ENCODE measurements around the gene SCUBE1.

Gene SCUBE1

DNA sequence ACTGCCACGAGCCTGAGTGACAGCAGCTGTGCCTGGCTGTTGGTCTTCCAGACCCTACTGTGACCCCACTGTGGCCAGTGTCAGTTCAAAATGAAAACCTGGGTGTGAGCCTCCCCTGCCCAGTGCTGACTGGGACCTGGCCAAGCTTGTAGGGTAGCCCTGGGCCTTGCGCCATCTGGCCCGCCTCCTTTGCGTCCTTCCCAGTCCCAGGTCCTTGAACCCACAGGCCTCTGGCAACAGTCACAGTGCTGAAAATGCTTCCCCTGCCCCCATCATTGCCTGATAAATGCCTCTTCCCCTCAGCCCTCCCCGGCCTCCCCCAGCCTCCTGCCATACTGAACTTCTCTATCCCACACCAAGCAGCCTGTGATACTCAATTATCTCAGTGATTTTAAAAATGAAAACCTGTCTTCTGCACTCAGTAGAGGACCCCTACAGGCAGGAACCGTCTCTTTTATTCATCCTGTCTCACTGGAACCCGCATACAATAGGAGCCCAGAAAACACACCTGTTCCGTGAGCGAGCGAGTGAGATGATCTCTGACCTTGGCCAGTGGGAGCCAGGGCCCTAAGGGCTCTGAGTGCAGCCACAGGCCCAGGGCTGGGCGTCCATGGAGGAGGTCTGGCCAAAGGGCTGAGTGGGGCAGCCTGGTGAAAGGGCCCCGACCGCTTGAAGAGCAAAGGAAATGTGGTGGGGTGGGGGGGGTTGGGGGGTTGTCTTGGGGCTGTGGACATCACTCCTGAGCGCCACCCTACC lies 106.6 kb downstream of the SCUBE1 start:
- H3K27ac ChIP-seq (ENCODE audit: low read length), result no peak overlapping the region
- H3K9me3 ChIP-seq (ENCODE audit: insufficient read depth, low read depth, low read length), result no peaks in the 10 kb centered on the region
- no peaks in the 10 kb centered on the region for H3K27me3 ChIP-seq (ENCODE audit: insufficient read depth, low read length)
- H3K4me1 ChIP-seq (ENCODE audit: insufficient read depth, low read length), result no peaks in the 10 kb centered on the region
- H3K36me3 ChIP-seq (ENCODE audit: insufficient read depth, low read depth, low read length), result no peaks in the 10 kb centered on the region
- no peak overlapping the region for H3K4me3 ChIP-seq (ENCODE audit: low read length)
- H3K9ac ChIP-seq (ENCODE audit: low read depth, low read length), result no peak overlapping the region

DNA sequence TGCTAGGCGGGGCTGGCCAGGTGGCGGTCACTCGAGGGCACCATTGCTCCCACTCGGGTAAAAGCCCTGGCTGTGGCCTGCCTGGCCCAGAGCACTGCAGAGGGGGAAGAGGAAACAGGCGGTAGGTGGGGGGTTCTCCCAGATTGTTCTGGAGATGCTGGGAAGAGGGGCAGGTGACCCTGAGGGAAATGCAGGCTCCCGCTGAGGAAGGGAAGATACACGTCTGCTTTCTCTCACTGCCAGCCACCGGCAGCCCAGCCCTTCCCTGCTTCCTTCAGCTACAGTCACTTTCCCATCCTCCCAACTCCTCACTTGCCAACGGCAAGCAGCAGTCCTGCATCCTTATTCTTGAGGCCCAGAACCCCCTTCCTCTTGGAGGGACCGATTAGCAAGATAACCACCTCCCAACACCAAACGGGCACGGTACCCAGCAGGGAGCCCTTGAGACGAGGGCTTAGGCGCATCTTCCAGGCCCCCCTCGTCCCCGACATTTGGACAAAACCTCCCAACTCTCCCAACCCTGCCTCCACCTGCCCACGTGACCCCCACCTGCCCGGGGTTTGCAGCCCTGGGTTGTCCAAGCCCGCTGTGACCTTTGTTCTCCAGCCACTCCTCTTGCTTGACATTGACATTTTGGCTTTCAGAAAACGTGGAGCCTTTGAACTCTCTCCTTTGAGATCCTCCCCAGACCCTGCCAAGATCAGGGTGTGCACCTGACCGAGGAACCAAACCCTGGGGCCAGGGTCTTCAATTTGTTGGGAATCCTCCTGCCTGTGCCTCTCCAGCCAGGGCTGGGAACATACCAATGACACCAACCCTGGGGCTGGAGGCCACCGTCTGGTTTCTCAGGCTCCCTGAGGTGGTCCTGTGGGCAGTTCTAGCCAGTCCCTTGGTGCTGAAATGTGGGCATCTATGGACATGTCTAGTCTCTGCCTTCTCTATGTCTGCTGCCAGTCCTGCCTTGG lies 107.4 kb downstream of the SCUBE1 start:
- H3K27me3 ChIP-seq (ENCODE audit: insufficient read depth, low read length), result no peaks in the 10 kb centered on the region
- no peaks in the 10 kb centered on the region for H3K4me1 ChIP-seq (ENCODE audit: insufficient read depth, low read length)
- H3K4me3 ChIP-seq (ENCODE audit: low read length), result no peak overlapping the region
- H3K36me3 ChIP-seq (ENCODE audit: insufficient read depth, low read depth, low read length), result no peaks in the 10 kb centered on the region
- no peaks in the 10 kb centered on the region for H3K9me3 ChIP-seq (ENCODE audit: insufficient read depth, low read depth, low read length)
- no peak overlapping the region for H3K27ac ChIP-seq (ENCODE audit: low read length)
- no peak overlapping the region for H3K9ac ChIP-seq (ENCODE audit: low read depth, low read length)

GRCh38 chr22:43234264-43234988 lies 108.7 kb downstream of the SCUBE1 start:
- Histone ChIP-seq H3K27ac (ENCODE audit: low read length) (no peak overlapping the region), H3K4me3 (ENCODE audit: low read length) (no peak overlapping the region), H3K9me3 (ENCODE audit: insufficient read depth, low read depth, low read length) (no peaks in the 10 kb centered on the region), H3K36me3 (ENCODE audit: insufficient read depth, low read depth, low read length) (no peaks in the 10 kb centered on the region), H3K4me1 (ENCODE audit: insufficient read depth, low read length) (no peaks in the 10 kb centered on the region), H3K9ac (ENCODE audit: low read depth, low read length) (no peak overlapping the region), H3K27me3 (ENCODE audit: insufficient read depth, low read length) (no peaks in the 10 kb centered on the region)

DNA sequence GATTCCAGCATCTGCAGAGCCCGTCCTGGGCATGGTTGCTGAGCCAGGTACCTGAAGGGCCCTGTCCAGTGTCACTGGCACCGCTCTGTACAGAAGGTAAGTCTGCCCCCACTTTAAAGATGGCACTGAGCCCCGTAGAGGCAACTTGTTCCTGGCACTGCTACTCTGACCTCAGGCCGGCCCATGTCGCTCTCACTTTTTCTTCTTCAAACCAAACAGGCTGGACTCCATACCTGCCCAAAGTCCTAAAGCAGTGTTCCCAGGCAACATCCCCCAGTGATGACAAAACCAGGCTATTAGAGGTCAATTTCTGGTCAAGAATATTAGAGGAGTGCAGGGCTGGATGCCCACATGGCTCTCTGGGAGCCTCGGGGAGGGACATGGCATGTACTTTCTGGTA lies 109.6 kb downstream of the SCUBE1 start:
- no peaks in the 10 kb centered on the region for H3K36me3 ChIP-seq (ENCODE audit: insufficient read depth, low read depth, low read length)
- no peaks in the 10 kb centered on the region for H3K9me3 ChIP-seq (ENCODE audit: insufficient read depth, low read depth, low read length)
- no peak overlapping the region for H3K27ac ChIP-seq (ENCODE audit: low read length)
- H3K4me1 ChIP-seq (ENCODE audit: insufficient read depth, low read length), result no peaks in the 10 kb centered on the region
- no peaks in the 10 kb centered on the region for H3K27me3 ChIP-seq (ENCODE audit: insufficient read depth, low read length)
- H3K9ac ChIP-seq (ENCODE audit: low read depth, low read length), result no peak overlapping the region
- H3K4me3 ChIP-seq (ENCODE audit: low read length), result no peak overlapping the region

DNA sequence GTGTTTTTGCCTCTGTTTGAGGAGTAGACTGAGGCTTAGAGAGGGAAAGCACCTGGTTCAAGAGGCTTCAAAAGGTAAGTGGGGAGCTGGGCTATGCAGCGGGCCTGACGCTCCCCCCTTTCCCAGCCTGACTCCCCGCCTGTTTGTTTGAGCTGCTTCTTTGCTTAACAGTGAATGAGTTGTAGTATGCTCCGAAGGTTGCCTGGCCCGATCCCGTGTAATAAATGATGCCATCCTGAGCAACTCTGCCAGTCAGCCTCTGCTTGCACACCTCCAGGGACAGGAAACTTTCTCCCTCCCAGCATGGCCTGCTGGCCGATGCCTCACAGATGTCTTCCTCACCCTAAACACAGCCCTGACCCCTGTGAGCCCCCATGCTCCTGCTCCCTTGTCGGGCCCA lies 110.7 kb downstream of the SCUBE1 start:
- H3K27me3 ChIP-seq (ENCODE audit: insufficient read depth, low read length), result no peaks in the 10 kb centered on the region
- H3K9ac ChIP-seq (ENCODE audit: low read depth, low read length), result no peak overlapping the region
- H3K27ac ChIP-seq (ENCODE audit: low read length), result no peak overlapping the region
- no peak overlapping the region for H3K4me3 ChIP-seq (ENCODE audit: low read length)
- H3K36me3 ChIP-seq (ENCODE audit: insufficient read depth, low read depth, low read length), result no peaks in the 10 kb centered on the region
- H3K4me1 ChIP-seq (ENCODE audit: insufficient read depth, low read length), result no peaks in the 10 kb centered on the region
- no peaks in the 10 kb centered on the region for H3K9me3 ChIP-seq (ENCODE audit: insufficient read depth, low read depth, low read length)

DNA sequence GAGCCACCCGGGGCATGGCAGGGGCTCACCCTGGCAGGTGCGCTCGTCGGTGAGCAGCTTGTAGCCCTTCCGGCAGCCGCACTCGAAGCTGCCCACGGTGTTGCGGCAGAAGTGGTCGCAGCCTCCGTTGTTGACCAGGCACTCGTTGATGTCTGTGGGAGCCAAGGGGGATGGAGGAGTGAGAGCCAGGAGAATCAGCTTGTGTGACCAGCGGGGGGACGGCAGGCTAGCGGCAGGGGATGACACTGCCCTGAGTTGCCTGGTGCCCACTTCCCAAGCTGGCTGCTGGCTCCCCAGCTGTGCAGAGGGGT lies 111.5 kb downstream of the SCUBE1 start:
- H3K36me3 ChIP-seq (ENCODE audit: insufficient read depth, low read depth, low read length), result no peaks in the 10 kb centered on the region

GRCh38 chr22:43230971-43231723 lies 112.0 kb downstream of the SCUBE1 start:
- no peaks in the 10 kb centered on the region for H3K27me3 ChIP-seq (ENCODE audit: insufficient read depth, low read length)
- H3K9ac ChIP-seq (ENCODE audit: low read depth, low read length), result peak overlapping the region; percentile 43; the same call in 1 of the 2 replicates
- peak overlapping the region; percentile 61; the same call in 1 of the 2 replicates for H3K4me3 ChIP-seq (ENCODE audit: low read length)
- H3K36me3 ChIP-seq (ENCODE audit: insufficient read depth, low read depth, low read length), result no peaks in the 10 kb centered on the region
- 0 out of 2 replicates have a peak, but pooled peaks cover 4% of the 10 kb centered on the region for H3K4me1 ChIP-seq (ENCODE audit: insufficient read depth, low read length)
- H3K27ac ChIP-seq (ENCODE audit: low read length), result no peak overlapping the region
- H3K9me3 ChIP-seq (ENCODE audit: insufficient read depth, low read depth, low read length), result no peaks in the 10 kb centered on the region

More for the DNA sequence above, 111.5 kb downstream of the SCUBE1 start:
- Histone ChIP-seq H3K9me3 (ENCODE audit: insufficient read depth, low read depth, low read length) (no peaks in the 10 kb centered on the region), H3K4me3 (ENCODE audit: low read length) (no peak overlapping the region; the same call in 1 of the 2 replicates), H3K4me1 (ENCODE audit: insufficient read depth, low read length) (0 out of 2 replicates have a peak, but pooled peaks cover 4% of the 10 kb centered on the region), H3K27me3 (ENCODE audit: insufficient read depth, low read length) (no peaks in the 10 kb centered on the region), H3K9ac (ENCODE audit: low read depth, low read length) (no peak overlapping the region), H3K27ac (ENCODE audit: low read length) (no peak overlapping the region)

DNA sequence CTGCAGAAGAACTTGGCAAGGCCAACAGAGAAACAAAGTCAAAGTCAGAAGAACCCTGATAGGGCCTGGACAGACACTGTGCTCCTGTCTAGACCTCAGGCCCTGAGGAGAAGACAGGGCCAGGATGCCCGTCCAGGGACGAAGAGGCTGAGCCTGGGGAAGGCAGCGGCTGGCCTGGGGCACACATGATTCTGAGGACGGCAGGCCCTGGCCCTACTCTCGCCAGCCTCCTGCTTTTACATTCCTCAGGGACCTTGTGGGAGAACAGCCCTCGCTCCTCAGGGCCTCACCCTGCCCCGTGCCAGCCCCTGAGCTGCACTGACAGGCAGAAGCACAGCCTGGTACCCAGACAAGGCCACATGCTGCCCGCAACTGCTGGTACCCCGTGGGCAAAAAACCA lies 112.6 kb downstream of the SCUBE1 start:
- Histone ChIP-seq H3K4me3 (ENCODE audit: low read length) (no peak overlapping the region; the same call in 1 of the 2 replicates), H3K27me3 (ENCODE audit: insufficient read depth, low read length) (peaks cover 5% of the 10 kb centered on the region), H3K36me3 (ENCODE audit: insufficient read depth, low read depth, low read length) (no peaks in the 10 kb centered on the region), H3K9ac (ENCODE audit: low read depth, low read length) (no peak overlapping the region), H3K27ac (ENCODE audit: low read length) (no peak overlapping the region), H3K9me3 (ENCODE audit: insufficient read depth, low read depth, low read length) (no peaks in the 10 kb centered on the region), H3K4me1 (ENCODE audit: insufficient read depth, low read length) (0 out of 2 replicates have a peak, but pooled peaks cover 8% of the 10 kb centered on the region)

GRCh38 chr22:43228863-43229262 lies 114.3 kb downstream of the SCUBE1 start:
- peaks cover 17% of the 10 kb centered on the region for H3K27me3 ChIP-seq (ENCODE audit: insufficient read depth, low read length)
- H3K36me3 ChIP-seq (ENCODE audit: insufficient read depth, low read depth, low read length), result no peaks in the 10 kb centered on the region
- no peak overlapping the region for H3K4me3 ChIP-seq (ENCODE audit: low read length)
- no peaks in the 10 kb centered on the region for H3K9me3 ChIP-seq (ENCODE audit: insufficient read depth, low read depth, low read length)
- 0 out of 2 replicates have a peak, but pooled peaks cover 8% of the 10 kb centered on the region for H3K4me1 ChIP-seq (ENCODE audit: insufficient read depth, low read length)
- no peak overlapping the region for H3K27ac ChIP-seq (ENCODE audit: low read length)
- H3K9ac ChIP-seq (ENCODE audit: low read depth, low read length), result no peak overlapping the region

- Histone ChIP-seq H3K27me3 (ENCODE audit: insufficient read depth, low read length) (peaks cover 17% of the 10 kb centered on the region), H3K27ac (ENCODE audit: low read length) (no peak overlapping the region), H3K9ac (ENCODE audit: low read depth, low read length) (no peak overlapping the region)
Observed at GRCh38 chr22:43228330-43228729, 114.8 kb downstream of the SCUBE1 start.

DNA sequence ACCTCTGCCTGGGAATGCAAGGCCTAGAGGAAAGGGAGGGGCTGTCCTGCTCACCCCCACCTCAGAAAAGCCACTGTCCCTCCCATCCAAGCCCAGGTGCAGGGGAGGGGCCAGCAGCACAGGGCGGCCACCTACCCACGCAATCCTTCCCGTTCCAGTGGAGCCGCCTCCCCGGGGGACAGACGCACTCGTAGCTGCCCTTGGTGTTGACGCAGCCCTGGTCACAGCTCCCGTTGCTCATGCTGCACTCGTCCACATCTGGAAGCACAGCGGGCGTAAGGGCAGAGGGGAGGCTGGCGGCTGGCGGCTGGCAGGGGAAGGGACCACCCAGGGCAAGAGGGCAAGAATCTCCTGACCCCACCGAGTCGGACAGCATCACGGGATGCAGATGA lies 115.9 kb downstream of the SCUBE1 start:
- Histone ChIP-seq H3K36me3 (ENCODE audit: insufficient read depth, low read depth, low read length) (no peaks in the 10 kb centered on the region), H3K9ac (ENCODE audit: low read depth, low read length) (no peak overlapping the region), H3K4me1 (ENCODE audit: insufficient read depth, low read length) (0 out of 2 replicates have a peak, but pooled peaks cover 8% of the 10 kb centered on the region), H3K9me3 (ENCODE audit: insufficient read depth, low read depth, low read length) (no peaks in the 10 kb centered on the region), H3K4me3 (ENCODE audit: low read length) (no peak overlapping the region), H3K27me3 (ENCODE audit: insufficient read depth, low read length) (peaks cover 17% of the 10 kb centered on the region), H3K27ac (ENCODE audit: low read length) (no peak overlapping the region)

More at GRCh38 chr22:43228330-43228729, 114.8 kb downstream of the SCUBE1 start:
- Histone ChIP-seq H3K4me3 (ENCODE audit: low read length) (no peak overlapping the region), H3K36me3 (ENCODE audit: insufficient read depth, low read depth, low read length) (no peaks in the 10 kb centered on the region), H3K4me1 (ENCODE audit: insufficient read depth, low read length) (0 out of 2 replicates have a peak, but pooled peaks cover 8% of the 10 kb centered on the region), H3K9me3 (ENCODE audit: insufficient read depth, low read depth, low read length) (no peaks in the 10 kb centered on the region)
